GM13977 (cell line): ENCODE measurements around the gene MTCH1.

Experiments used
- DNase-seq: peaks from one replicate; pipeline ENCODE4 v3.0.0; 2012; ENCODE audit warnings: low spot score
- CTCF ChIP-seq: IDR thresholded peaks from 2 replicates; pipeline ENCODE4 v1.5.1; 2012; ENCODE audit warnings: mild to moderate bottlenecking, control low read depth; ENCODE audit not compliant: insufficient read depth; ENCODE audit errors: extremely low read depth, missing control alignments
- in situ Hi-C: fragments of 300-500 bp; cut with MboI; formaldehyde crosslinking; loops from one replicate; pipeline ENCODE4 v1.12.0; 2022; ENCODE audit warnings: low sequenced_read_pairs, low pct_unique_long_range_greater_than_20kb, mixed read lengths, inconsistent platforms; ENCODE audit not compliant: unreplicated experiment

The MTCH1 gene

GRCh38 chr6:36980129-36980528 lies 5.9 kb downstream of the MTCH1 start:
- no peak for TF ChIP-seq CTCF
- in situ Hi-C loops, result no loop called here
- DNase-seq, result no peak

GRCh38 chr6:36979347-36979742 lies 6.7 kb downstream of the MTCH1 start:
- in situ Hi-C loops, result no loop called here
- peak; percentile 59 for DNase-seq
- TF ChIP-seq CTCF, result peak; percentile 51

- TF ChIP-seq CTCF, result no peak
- DNase-seq, result no peak
- in situ Hi-C loops, result no loop called here
Measured at GRCh38 chr6:36978421-36979346, 7.3 kb downstream of the MTCH1 start.

GRCh38 chr6:36977470-36977941 lies 8.5 kb downstream of the MTCH1 start:
- in situ Hi-C loops, result no loop called here
- DNase-seq, result peak; percentile 32
- peak; percentile 43 for TF ChIP-seq CTCF

GRCh38 chr6:36976931-36977330 lies 9.1 kb downstream of the MTCH1 start:
- in situ Hi-C loops, result no loop called here
- no peak for TF ChIP-seq CTCF
- DNase-seq, result no peak

GRCh38 chr6:36976509-36976908 lies 9.5 kb downstream of the MTCH1 start:
- in situ Hi-C loops, result no loop called here
- DNase-seq, result no peak
- no peak for TF ChIP-seq CTCF
